Gastroesophageal sphincter (tissue), 3 donors: Measurements from ENCODE around the gene PRKN.

Experiments
- EP300 ChIP-seq: sonication (generic); formaldehyde crosslinking; IDR thresholded peaks from one replicate; pipeline ENCODE4 v1.6.1; 2017; ENCODE audit warnings: antibody characterized with exemption, mild to moderate bottlenecking
- POLR2A ChIP-seq, 2 donors: fragments of 450-650 bp; IDR thresholded peaks; one replicate each; pipeline ENCODE4 v1.6.1; 2017; ENCODE audit warnings: antibody characterized with exemption in 2 of 2, mild to moderate bottlenecking in 2 of 2, moderate library complexity in 1 of 2
- POLR2AphosphoS5 ChIP-seq: sonication (generic); formaldehyde crosslinking; IDR thresholded peaks from one replicate; pipeline ENCODE4 v1.6.1; 2017; ENCODE audit warnings: antibody characterized with exemption
- TF ChIP-seq, protein P1 (sequence below), 4 experiments: fragments of 200-600 bp in 2 of 4; fragments of 450-650 bp in 2 of 4; sonication (generic) in 1 of 4; IDR thresholded peaks; one replicate each; pipeline ENCODE4 v1.5.1; 2017 to 2019; ENCODE audit warnings: antibody characterized with exemption in 4 of 4, mild to moderate bottlenecking in 2 of 4, moderate library complexity in 2 of 4

DNA sequence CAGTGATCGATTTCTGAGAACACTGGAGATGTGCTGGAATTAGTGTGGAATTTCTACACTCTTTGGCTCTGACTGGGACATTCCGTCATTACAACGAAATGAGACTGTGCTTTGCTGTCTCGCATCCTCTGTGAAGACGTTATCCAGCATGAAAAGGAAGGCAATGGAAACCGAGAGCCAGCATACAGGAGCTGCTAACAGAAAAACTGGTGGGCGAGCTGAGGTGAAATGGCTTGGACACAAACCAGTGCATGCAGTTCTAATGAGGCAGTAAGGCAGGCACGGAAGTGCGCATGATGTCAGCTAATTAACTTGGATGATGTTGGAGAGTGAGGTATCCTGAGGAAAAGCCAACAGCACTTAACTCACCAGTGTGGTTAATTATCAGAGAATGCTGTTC lies 1250.9 kb downstream of the PRKN start:
- TF ChIP-seq, protein P1, sequence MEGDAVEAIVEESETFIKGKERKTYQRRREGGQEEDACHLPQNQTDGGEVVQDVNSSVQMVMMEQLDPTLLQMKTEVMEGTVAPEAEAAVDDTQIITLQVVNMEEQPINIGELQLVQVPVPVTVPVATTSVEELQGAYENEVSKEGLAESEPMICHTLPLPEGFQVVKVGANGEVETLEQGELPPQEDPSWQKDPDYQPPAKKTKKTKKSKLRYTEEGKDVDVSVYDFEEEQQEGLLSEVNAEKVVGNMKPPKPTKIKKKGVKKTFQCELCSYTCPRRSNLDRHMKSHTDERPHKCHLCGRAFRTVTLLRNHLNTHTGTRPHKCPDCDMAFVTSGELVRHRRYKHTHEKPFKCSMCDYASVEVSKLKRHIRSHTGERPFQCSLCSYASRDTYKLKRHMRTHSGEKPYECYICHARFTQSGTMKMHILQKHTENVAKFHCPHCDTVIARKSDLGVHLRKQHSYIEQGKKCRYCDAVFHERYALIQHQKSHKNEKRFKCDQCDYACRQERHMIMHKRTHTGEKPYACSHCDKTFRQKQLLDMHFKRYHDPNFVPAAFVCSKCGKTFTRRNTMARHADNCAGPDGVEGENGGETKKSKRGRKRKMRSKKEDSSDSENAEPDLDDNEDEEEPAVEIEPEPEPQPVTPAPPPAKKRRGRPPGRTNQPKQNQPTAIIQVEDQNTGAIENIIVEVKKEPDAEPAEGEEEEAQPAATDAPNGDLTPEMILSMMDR (IDR thresholded peaks at IDR 0.05): no peak
- TF ChIP-seq EP300: no peak
- TF ChIP-seq POLR2A (IDR thresholded peaks at IDR 0.05): no peak
- peak; percentile 9 for TF ChIP-seq POLR2AphosphoS5
